Osteoblast (primary cell): ENCODE data around the gene C1QC. TPM values are rescaled to one million over a fixed set of nuclear protein-coding genes. Genes with fewer than 3 reads are reported as not detected.

ENCODE experiments used
- DNase-seq: peaks from one replicate; pipeline ENCODE4 v3.0.0; 2011; ENCODE audit warnings: low spot score, mixed read lengths; ENCODE audit not compliant: insufficient read length; ENCODE audit errors: missing footprints
- H2AFZ ChIP-seq: 2 replicates; pipeline ENCODE4 v1.6.0; 2011; ENCODE audit warnings: mild to moderate bottlenecking, low read length
- H3K27ac ChIP-seq: 2 replicates; pipeline ENCODE4 v1.5.1; 2011; ENCODE audit warnings: mild to moderate bottlenecking, low read depth, low read length, moderate library complexity
- H3K27me3 ChIP-seq: 2 replicates; pipeline ENCODE4 v1.6.0; 2012; ENCODE audit warnings: mild to moderate bottlenecking, control low read depth, inconsistent platforms, low read length, moderate library complexity; ENCODE audit not compliant: insufficient read depth
- H3K36me3 ChIP-seq: 2 replicates; pipeline ENCODE4 v1.5.1; 2011; ENCODE audit warnings: mild to moderate bottlenecking, low read length, control low read depth, moderate library complexity; ENCODE audit not compliant: insufficient read depth
- H3K4me1 ChIP-seq: 2 replicates; pipeline ENCODE4 v1.5.1; 2011; ENCODE audit warnings: mild to moderate bottlenecking, low read length, control low read depth, moderate library complexity; ENCODE audit not compliant: insufficient read depth
- H3K4me2 ChIP-seq: 2 replicates; pipeline ENCODE4 v1.6.0; 2011; ENCODE audit warnings: mild to moderate bottlenecking, low read length; ENCODE audit not compliant: insufficient read depth
- H3K4me3 ChIP-seq: fragments of 200-600 bp; sonication (generic); 3 replicates; pipeline ENCODE4 v1.5.1; 2012; ENCODE audit warnings: mild to moderate bottlenecking, low read length, inconsistent platforms; ENCODE audit not compliant: insufficient read depth
- H3K79me2 ChIP-seq: 2 replicates; pipeline ENCODE4 v1.6.0; 2012; ENCODE audit warnings: mild to moderate bottlenecking, low read length, control low read depth, inconsistent platforms; ENCODE audit not compliant: insufficient read depth
- H3K9me3 ChIP-seq: 2 replicates; pipeline ENCODE4 v1.5.1; 2011; ENCODE audit warnings: low read depth, low read length, control low read depth
- H4K20me1 ChIP-seq: 2 replicates; pipeline ENCODE4 v1.6.0; 2012; ENCODE audit warnings: mild to moderate bottlenecking, low read length, control low read depth; ENCODE audit not compliant: insufficient read depth
- total RNA-seq: library from RNA; depleted of rRNA; stranded (reverse); fragments of >200 nt; gene quantifications from 2 replicates; pipeline ENCODE4 v1.2.3, GENCODE V29; 2012
- TF ChIP-seq, protein P1 (sequence below): IDR thresholded peaks from 2 replicates; pipeline ENCODE4 v1.5.1; 2011; ENCODE audit warnings: mild to moderate bottlenecking, low read depth, low read length, moderate library complexity; ENCODE audit errors: extremely low read depth

The C1QC gene
- total RNA-seq, 1 donor: 2.2 TPM

GRCh38 chr1:22608361-22608760 is 35.1 kb upstream of the C1QC start:
- Histone ChIP-seq H3K27ac (no peak overlapping the region), H3K27me3 (peaks cover 19% of the 10 kb centered on the region), H4K20me1 (no peaks in the 10 kb centered on the region), H3K36me3 (no peaks in the 10 kb centered on the region), H3K4me2 (no peak overlapping the region), H3K9me3 (no peaks in the 10 kb centered on the region), H3K79me2 (no peaks in the 10 kb centered on the region), H2AFZ (no peak overlapping the region), H3K4me1 (no peaks in the 10 kb centered on the region), H3K4me3 (no peak overlapping the region)
- peak; percentile 31 for DNase-seq
- TF ChIP-seq, protein P1, sequence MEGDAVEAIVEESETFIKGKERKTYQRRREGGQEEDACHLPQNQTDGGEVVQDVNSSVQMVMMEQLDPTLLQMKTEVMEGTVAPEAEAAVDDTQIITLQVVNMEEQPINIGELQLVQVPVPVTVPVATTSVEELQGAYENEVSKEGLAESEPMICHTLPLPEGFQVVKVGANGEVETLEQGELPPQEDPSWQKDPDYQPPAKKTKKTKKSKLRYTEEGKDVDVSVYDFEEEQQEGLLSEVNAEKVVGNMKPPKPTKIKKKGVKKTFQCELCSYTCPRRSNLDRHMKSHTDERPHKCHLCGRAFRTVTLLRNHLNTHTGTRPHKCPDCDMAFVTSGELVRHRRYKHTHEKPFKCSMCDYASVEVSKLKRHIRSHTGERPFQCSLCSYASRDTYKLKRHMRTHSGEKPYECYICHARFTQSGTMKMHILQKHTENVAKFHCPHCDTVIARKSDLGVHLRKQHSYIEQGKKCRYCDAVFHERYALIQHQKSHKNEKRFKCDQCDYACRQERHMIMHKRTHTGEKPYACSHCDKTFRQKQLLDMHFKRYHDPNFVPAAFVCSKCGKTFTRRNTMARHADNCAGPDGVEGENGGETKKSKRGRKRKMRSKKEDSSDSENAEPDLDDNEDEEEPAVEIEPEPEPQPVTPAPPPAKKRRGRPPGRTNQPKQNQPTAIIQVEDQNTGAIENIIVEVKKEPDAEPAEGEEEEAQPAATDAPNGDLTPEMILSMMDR: no peak

DNA sequence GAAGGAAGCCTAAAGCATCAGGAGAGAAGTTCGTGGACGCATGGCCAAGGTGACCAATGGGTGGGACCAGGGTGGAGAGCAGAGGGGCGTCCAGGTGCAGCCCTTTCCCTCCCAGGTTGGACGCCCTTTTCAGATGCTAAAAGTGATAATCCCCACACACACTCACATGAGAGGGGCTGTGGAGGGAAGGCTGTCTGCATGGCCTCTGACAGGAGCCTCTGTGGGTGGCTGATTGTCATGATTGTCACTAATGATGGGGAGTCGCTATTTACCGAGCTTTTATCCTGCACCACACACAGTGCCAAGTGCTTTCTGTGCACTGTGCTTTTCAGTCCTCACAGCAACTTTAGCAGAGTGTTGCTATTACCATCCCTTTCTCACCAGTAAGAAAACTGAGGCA is 34.1 kb upstream of the C1QC start:
- H3K4me2 ChIP-seq: no peak overlapping the region
- no peaks in the 10 kb centered on the region for H3K9me3 ChIP-seq
- H3K27ac ChIP-seq: no peak overlapping the region
- no peaks in the 10 kb centered on the region for H3K4me1 ChIP-seq
- TF ChIP-seq, protein P1: no peak
- no peak overlapping the region for H3K4me3 ChIP-seq
- H3K36me3 ChIP-seq: no peaks in the 10 kb centered on the region
- H2AFZ ChIP-seq: no peak overlapping the region
- H4K20me1 ChIP-seq: no peaks in the 10 kb centered on the region
- DNase-seq: peak; percentile 23
- H3K27me3 ChIP-seq: peaks cover 13% of the 10 kb centered on the region
- no peaks in the 10 kb centered on the region for H3K79me2 ChIP-seq

- H3K27me3 ChIP-seq: peaks cover 7% of the 10 kb centered on the region
- no peak overlapping the region for H3K27ac ChIP-seq
- TF ChIP-seq, protein P1: no peak
- H3K9me3 ChIP-seq: no peaks in the 10 kb centered on the region
- peak; percentile 87 for DNase-seq
- no peaks in the 10 kb centered on the region for H3K36me3 ChIP-seq
- H2AFZ ChIP-seq: no peak overlapping the region
- H3K79me2 ChIP-seq: no peaks in the 10 kb centered on the region
- no peak overlapping the region for H3K4me2 ChIP-seq
- H4K20me1 ChIP-seq: no peaks in the 10 kb centered on the region
- no peaks in the 10 kb centered on the region for H3K4me1 ChIP-seq
- no peak overlapping the region for H3K4me3 ChIP-seq
These were observed 31.9 kb upstream of the C1QC start for GRCh38 chr1:22611530-22611947.

GRCh38 chr1:22612671-22613571 is 30.5 kb upstream of the C1QC start:
- Histone ChIP-seq H3K4me2 (no peak overlapping the region), H3K4me3 (no peak overlapping the region), H3K4me1 (no peaks in the 10 kb centered on the region), H3K79me2 (no peaks in the 10 kb centered on the region), H3K36me3 (no peaks in the 10 kb centered on the region), H4K20me1 (no peaks in the 10 kb centered on the region), H2AFZ (no peak overlapping the region), H3K27ac (no peak overlapping the region), H3K9me3 (no peaks in the 10 kb centered on the region), H3K27me3 (peaks cover 15% of the 10 kb centered on the region)
- peak; percentile 59 for DNase-seq
- TF ChIP-seq, protein P1: no peak
